ENCODE results near the gene KDM4C.

Gene KDM4C

DNA sequence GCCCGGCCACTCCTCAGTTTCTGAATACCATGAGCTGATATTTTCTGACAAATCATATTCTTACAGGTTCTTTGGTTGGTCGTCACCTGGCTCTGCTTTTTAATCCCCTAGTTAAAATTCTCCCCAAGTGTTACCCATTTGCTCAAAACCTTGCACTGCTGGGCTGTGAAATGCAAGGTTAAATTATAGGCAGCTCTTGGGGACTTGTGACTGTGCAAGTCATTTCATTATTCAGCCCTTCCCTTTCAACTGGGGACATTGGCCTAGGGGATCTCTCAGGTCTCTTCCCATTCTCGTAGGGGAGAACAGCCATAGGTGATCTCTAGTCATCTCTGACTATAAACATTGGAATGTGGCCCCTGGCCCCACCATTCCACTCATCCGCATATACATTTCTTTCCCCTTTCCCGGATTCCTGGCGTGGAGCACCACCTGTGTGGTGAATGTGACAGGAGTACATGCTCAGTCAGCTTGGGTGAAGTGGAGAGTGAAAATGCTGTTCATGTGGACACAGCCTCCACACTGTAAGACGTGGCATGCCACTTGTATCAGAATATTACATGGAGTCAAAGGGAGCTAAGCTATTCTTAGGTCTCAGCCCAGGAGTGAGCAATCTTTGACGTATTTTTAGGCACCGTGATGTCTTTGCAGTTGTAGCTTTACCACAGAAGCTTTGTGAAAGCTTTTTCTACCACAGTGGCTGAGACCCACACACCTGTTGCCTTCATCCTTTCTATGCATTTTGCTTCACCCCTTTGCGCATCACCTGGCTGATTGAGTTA is 386.7 kb downstream of the KDM4C start:
- H3K4me3 ChIP-seq (replicated peaks; ENCODE audit: low read depth, low read length), result no peak overlapping the region
- TF ChIP-seq, protein P1, sequence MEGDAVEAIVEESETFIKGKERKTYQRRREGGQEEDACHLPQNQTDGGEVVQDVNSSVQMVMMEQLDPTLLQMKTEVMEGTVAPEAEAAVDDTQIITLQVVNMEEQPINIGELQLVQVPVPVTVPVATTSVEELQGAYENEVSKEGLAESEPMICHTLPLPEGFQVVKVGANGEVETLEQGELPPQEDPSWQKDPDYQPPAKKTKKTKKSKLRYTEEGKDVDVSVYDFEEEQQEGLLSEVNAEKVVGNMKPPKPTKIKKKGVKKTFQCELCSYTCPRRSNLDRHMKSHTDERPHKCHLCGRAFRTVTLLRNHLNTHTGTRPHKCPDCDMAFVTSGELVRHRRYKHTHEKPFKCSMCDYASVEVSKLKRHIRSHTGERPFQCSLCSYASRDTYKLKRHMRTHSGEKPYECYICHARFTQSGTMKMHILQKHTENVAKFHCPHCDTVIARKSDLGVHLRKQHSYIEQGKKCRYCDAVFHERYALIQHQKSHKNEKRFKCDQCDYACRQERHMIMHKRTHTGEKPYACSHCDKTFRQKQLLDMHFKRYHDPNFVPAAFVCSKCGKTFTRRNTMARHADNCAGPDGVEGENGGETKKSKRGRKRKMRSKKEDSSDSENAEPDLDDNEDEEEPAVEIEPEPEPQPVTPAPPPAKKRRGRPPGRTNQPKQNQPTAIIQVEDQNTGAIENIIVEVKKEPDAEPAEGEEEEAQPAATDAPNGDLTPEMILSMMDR (IDR thresholded peaks at IDR 0.05; ENCODE audit: low read depth, low read length, missing control alignments), result no peak
- DNase-seq (ENCODE audit: extremely low read depth, low read depth), result no peak

DNA sequence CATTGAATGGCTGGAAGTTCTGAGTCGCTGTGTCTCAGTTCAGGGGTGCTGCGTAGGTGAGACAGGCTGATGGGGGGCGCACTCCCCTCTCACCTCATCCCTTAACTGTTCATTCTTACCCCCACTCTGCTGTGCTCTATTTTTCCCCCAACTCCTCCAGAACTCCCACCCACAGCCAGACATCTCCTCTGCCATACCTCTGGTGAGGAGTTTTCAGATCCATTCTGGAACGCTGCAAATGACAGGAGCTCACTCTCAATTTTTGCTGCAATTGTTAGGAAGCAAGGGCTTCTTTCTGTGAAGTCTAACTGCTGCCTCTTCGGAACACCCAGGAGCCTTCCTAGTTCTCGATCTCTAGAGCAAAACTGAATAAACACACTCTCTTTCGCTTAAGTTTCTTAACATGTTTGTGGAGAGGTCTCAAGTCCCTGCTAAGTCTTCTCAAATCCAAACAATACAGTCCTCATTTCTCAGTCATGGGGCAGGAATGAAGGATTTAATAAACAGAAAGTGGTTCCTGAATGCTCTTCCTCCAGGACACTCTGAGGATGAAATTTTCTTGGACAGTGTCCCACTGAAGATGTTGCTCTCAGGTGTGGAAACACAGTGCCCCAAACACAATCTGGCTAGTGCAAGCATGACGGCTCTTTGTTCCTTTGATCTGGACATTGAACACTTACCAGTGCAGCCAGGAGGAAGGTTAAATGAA is 387.7 kb downstream of the KDM4C start:
- no peak overlapping the region for H3K4me3 ChIP-seq (replicated peaks; ENCODE audit: low read depth, low read length)
- no peak for DNase-seq (ENCODE audit: extremely low read depth, low read depth)
- TF ChIP-seq, protein P1 (IDR thresholded peaks at IDR 0.05; ENCODE audit: low read depth, low read length, missing control alignments), result no peak

DNA sequence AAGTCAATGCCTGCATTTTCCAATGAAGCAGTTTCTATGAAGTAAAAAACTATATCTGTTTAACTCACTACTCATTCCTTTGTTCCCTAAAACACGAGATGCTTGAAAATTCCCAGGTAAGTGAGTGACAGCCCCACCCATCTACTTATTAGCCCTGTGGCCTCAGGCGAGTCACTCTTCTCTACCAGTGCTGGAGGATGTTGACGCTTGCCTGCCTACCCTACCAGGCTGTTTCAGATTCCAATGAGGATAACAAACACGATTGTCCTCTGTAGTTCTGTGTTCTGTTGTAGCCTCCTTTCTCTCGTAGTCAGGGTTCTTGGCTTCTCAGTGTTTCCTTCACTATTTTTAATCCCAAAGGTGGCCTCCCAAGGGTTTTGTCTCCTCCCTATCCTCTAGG is 388.8 kb downstream of the KDM4C start:
- no peak overlapping the region for H3K4me3 ChIP-seq (replicated peaks; ENCODE audit: low read depth, low read length)
- DNase-seq (ENCODE audit: extremely low read depth, low read depth), result no peak
- TF ChIP-seq, protein P1 (IDR thresholded peaks at IDR 0.05; ENCODE audit: low read depth, low read length, missing control alignments), result no peak

DNA sequence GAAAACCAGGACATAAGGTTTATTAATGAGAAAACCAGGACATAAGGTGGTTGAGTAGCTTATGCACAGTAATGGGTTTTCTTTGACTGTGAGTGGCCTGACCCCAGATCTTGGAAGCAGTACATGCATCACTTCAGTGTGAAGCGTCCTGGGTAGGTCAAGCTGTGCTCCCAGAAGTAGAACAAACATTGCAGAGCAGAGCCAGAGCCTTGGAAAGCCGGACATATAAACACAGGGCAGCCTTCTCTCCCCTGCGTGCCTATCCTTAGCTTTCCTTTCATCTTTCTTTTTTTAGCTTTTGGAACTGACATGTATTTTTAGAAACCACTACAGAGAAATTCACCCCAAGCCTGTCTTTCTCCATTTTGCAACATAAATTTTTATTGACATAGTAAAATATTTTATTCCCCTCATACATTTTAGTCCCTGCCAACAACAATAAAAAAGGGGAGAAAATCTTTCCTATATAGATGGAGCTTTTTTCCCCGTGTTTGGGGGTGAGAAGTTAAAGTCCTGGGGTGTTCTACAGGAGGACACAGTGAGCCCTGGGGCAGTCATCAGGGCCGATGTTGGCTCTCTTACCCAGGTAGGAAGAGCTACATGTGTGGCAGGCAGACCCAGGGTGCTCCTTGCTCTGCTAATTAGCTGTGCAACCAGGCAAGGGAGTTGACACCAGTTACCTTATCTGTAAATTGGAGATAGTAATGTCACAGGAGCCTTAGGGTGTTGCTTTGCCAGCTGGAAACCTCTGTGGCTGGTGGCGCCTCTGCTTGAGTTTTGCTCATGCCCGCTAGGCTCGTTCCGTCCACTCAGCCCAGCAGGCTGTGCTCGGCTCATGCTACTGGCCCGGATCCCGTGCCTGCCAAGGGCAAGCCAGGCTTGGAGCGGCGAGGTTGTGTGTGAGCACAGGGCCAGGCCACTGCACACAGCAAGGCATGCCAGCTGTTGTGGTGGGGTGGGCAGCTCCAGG is 389.6 kb downstream of the KDM4C start:
- TF ChIP-seq, protein P1 (IDR thresholded peaks at IDR 0.05; ENCODE audit: low read depth, low read length, missing control alignments), result no peak
- no peak for DNase-seq (ENCODE audit: extremely low read depth, low read depth)
- H3K4me3 ChIP-seq (replicated peaks; ENCODE audit: low read depth, low read length), result no peak overlapping the region

DNA sequence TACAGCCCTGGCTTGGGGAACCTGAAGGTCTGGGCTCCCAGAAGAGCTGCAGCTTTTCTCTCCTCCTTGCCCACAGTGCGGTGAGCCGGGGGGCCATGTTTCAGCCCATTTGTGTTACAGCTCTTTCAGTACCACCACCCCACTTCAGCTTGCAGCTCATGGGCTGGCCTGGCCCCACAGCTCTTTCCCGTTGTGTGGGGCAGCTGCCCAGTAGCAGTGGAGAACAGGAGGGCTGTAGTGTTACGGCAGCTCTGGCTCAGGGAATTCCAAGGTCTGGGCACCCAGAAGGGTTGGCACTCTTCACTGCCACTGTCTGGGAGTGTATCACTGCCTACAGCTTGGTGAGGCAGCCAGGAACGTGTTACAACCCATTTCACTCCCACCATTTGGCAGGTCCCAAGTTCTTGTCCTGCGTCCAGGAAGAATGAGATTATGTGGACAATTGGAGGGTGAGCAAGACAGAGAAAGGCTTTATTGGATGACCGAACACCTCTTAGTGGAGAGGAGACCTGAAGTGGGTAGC is 390.5 kb downstream of the KDM4C start:
- TF ChIP-seq, protein P1 (IDR thresholded peaks at IDR 0.05; ENCODE audit: low read depth, low read length, missing control alignments), result no peak
- DNase-seq (ENCODE audit: extremely low read depth, low read depth), result no peak

DNA sequence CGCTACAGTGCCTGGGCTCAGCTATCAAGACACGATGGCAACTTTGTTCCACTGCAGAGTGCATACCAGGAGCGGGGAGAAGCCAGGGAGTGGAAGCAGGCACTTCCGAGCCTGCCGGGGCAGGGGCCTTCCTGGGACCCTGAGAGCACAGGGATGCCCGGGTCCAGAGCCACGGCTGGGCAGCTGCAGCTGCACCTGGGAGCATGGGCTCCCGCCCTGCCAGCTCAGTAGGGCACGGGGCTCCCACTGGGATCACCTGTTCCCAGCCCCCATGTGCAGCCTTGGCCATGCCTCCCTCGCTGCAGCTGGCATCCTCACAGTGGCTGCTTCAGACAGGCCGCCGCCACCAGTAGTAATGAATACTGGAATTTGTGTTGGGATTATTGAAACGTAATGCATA is 391.5 kb downstream of the KDM4C start:
- no peak for DNase-seq (ENCODE audit: extremely low read depth, low read depth)
- TF ChIP-seq, protein P1 (IDR thresholded peaks at IDR 0.05; ENCODE audit: low read depth, low read length, missing control alignments), result no peak
- H3K4me3 ChIP-seq (replicated peaks; ENCODE audit: low read depth, low read length), result no peak overlapping the region

More for the DNA sequence above, 390.5 kb downstream of the KDM4C start:
- H3K4me3 ChIP-seq (replicated peaks; ENCODE audit: low read depth, low read length), result no peak overlapping the region

All from HFF-Myc (cell line).